Sigmoid colon (tissue), 3 donors: ENCODE results near the gene XRRA1.

Experiments
- POLR2A ChIP-seq, 2 donors: fragments of 450-650 bp; IDR thresholded peaks; one replicate each; pipeline ENCODE4 v1.6.1; 2016; ENCODE audit warnings: antibody characterized with exemption in 2 of 2, mild to moderate bottlenecking in 2 of 2, moderate library complexity in 2 of 2
- TF ChIP-seq, protein P1 (sequence below), 4 experiments: fragments of 450-650 bp in 3 of 4; fragments of 200-600 bp in 1 of 4; IDR thresholded peaks; one replicate each; pipeline ENCODE4 v1.5.1; 2016 to 2019; ENCODE audit warnings: antibody characterized with exemption in 4 of 4, mild to moderate bottlenecking in 3 of 4, moderate library complexity in 2 of 4

DNA sequence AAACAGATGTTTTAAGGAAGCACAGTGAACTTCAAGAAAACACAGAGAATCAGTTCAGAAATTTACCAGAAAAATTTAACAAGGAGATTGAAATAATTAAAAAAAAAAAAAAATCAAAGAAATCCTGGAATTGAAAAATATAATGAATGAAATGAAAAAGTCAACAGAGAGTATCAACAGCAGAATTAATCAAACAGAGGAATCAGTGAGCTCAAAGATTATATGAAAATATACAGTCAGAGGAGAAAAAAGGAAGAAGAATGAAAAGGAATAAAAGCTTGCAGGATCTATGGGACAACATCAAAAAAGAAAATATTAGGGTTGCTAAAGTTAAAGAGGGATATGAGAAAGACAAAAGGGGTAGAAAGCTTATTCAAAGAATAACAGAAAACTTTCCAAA lies 82.3 kb downstream of the XRRA1 start:
- TF ChIP-seq, protein P1, sequence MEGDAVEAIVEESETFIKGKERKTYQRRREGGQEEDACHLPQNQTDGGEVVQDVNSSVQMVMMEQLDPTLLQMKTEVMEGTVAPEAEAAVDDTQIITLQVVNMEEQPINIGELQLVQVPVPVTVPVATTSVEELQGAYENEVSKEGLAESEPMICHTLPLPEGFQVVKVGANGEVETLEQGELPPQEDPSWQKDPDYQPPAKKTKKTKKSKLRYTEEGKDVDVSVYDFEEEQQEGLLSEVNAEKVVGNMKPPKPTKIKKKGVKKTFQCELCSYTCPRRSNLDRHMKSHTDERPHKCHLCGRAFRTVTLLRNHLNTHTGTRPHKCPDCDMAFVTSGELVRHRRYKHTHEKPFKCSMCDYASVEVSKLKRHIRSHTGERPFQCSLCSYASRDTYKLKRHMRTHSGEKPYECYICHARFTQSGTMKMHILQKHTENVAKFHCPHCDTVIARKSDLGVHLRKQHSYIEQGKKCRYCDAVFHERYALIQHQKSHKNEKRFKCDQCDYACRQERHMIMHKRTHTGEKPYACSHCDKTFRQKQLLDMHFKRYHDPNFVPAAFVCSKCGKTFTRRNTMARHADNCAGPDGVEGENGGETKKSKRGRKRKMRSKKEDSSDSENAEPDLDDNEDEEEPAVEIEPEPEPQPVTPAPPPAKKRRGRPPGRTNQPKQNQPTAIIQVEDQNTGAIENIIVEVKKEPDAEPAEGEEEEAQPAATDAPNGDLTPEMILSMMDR (IDR thresholded peaks at IDR 0.05): no peak
- no peak for TF ChIP-seq POLR2A (IDR thresholded peaks at IDR 0.05)
